Lower leg skin (tissue), 3 donors: Measurements from ENCODE around the gene B9D1.

Source experiments
- POLR2A ChIP-seq, 2 donors: fragments of 450-650 bp; IDR thresholded peaks; one replicate each; pipeline ENCODE4 v1.6.1; 2016 to 2017; ENCODE audit warnings: antibody characterized with exemption in 2 of 2, mild to moderate bottlenecking in 1 of 2, moderate library complexity in 1 of 2
- TF ChIP-seq, protein P1 (sequence below), 3 donors: fragments of 450-650 bp; IDR thresholded peaks; one replicate each; pipeline ENCODE4 v1.5.1; 2016; ENCODE audit warnings: antibody characterized with exemption in 3 of 3, mild to moderate bottlenecking in 3 of 3, moderate library complexity in 2 of 3

DNA sequence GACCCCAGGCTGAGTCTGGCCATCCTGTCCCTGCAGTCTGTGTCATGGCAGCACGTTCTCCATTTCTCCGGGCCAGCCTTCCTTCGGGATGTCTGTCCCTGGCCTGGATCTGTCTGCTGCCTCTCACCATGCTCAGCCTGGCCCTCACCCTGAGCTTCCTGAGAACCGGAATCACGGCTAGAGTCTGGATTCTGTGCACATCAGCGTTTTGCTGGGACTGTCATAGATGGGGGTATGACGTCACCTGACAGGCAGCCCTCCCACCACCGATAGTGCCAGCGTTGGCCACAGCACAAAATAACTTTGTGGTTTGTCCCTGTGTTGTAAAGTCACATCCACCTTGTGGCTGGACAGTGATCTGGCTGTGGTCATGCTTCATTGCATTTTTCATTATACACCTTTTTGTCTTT, 59.2 kb downstream of the B9D1 start:
- TF ChIP-seq, protein P1, sequence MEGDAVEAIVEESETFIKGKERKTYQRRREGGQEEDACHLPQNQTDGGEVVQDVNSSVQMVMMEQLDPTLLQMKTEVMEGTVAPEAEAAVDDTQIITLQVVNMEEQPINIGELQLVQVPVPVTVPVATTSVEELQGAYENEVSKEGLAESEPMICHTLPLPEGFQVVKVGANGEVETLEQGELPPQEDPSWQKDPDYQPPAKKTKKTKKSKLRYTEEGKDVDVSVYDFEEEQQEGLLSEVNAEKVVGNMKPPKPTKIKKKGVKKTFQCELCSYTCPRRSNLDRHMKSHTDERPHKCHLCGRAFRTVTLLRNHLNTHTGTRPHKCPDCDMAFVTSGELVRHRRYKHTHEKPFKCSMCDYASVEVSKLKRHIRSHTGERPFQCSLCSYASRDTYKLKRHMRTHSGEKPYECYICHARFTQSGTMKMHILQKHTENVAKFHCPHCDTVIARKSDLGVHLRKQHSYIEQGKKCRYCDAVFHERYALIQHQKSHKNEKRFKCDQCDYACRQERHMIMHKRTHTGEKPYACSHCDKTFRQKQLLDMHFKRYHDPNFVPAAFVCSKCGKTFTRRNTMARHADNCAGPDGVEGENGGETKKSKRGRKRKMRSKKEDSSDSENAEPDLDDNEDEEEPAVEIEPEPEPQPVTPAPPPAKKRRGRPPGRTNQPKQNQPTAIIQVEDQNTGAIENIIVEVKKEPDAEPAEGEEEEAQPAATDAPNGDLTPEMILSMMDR (IDR thresholded peaks at IDR 0.05), result no peak
- TF ChIP-seq POLR2A (IDR thresholded peaks at IDR 0.05), result no peak
